ENCODE measurements around the gene PITPNC1. TPM values are rescaled to one million over a fixed set of nuclear protein-coding genes. Genes with fewer than 3 reads are reported as not detected.
"Not testable (repeated sequence)": the region's sequence is repeated elsewhere in the genome, so short reads cannot be mapped to it uniquely, and the experiment has no call there.

PITPNC1 gene
- total RNA-seq, 2 donors from 2014 or later = 73.9 to 81.9 TPM

DNA sequence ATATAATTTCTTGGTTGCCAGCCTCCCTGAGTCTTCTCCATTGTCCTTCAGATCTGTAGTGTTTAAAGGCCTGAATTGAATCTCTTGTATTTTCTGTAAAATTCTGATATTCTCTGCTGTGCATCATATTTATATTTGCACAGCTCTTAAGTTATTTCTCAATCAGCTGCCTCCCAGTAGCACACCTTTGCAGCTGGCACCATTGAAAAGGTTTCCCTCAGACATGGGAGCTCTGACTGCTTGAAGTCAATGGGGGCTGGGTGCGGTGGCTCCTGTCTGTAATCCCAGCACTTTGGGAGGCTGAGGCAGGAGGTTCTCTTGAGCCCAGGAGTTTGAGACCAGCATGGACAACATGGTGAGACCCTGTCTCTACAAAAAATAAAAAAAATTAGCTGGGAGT, 40.4 kb downstream of the PITPNC1 start:
- Mint-ChIP-seq H3K36me3 (no peaks in the 10 kb centered on the region), H3K4me1 (ENCODE audit: low read depth in 2 of 2) (peaks cover 44 to 70% of the 10 kb centered on the region in 2 donors), H3K27ac (peak overlapping the region; percentile 63 to 93), H3K4me3 (no peak overlapping the region), H3K27me3 (no peaks in the 10 kb centered on the region), H3K9me3 (no peaks in the 10 kb centered on the region)
- ATAC-seq (no peak), DNase-seq (ENCODE audit: low spot score) (no peak)

DNA sequence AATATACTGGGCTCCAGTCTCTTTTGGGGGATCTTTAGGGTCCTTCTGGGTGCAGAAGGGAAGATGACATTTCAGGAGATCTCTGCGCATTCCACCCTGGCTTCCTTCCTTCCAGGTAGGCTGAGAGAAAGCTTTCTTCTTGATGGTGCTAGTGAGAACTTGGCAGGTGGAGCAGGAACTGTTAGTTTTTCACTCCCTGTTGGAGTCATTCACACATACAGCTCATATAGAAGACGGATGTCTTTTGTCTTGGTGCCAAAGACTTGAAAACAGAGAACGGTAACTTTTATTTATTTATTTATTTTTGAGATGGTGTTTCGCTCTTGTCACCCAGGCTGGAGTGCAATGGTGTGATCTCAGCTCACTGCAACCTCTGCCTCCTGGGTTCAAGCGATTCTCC, 43.9 kb downstream of the PITPNC1 start:
- Mint-ChIP-seq H3K27ac (peak overlapping the region; percentile 93 to 97), H3K4me1 (ENCODE audit: low read depth in 2 of 2) (peaks cover 64 to 76% of the 10 kb centered on the region in 2 donors), H3K27me3 (no peaks in the 10 kb centered on the region), H3K4me3 (peak overlapping the region; percentile 75), H3K36me3 (no peaks in the 10 kb centered on the region), H3K9me3 (no peaks in the 10 kb centered on the region)
- no peak for ATAC-seq
- DNase-seq (ENCODE audit: low spot score) = no peak

DNA sequence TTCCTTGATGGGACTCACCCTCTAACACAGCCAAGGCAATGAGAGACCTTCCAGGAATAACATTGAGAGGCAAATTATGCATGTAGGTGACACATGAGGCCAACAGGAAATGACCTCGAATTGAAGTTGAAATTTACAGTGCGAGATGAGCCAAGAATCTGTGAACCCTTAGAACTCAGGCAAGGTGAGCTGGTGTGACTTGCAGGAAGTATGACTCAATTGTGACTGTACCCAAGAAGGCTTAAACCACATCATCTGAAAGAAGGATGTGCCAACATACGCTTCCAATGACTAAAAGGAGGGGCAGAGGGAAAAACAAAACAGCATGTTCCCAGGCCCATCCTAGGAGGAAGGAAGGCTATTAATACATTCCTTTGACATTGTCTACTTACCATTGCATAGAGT, 44.8 kb downstream of the PITPNC1 start:
- Mint-ChIP-seq H3K36me3 (no peaks in the 10 kb centered on the region), H3K4me1 (ENCODE audit: low read depth in 2 of 2) (peaks cover 68 to 81% of the 10 kb centered on the region in 2 donors), H3K27ac (peak overlapping the region; percentile 93 to 97), H3K9me3 (peaks cover 3% of the 10 kb centered on the region), H3K27me3 (no peaks in the 10 kb centered on the region), H3K4me3 (peak overlapping the region; percentile 75)
- DNase-seq (ENCODE audit: low spot score) (peak; percentile 85), ATAC-seq (peak; percentile 96)

DNA sequence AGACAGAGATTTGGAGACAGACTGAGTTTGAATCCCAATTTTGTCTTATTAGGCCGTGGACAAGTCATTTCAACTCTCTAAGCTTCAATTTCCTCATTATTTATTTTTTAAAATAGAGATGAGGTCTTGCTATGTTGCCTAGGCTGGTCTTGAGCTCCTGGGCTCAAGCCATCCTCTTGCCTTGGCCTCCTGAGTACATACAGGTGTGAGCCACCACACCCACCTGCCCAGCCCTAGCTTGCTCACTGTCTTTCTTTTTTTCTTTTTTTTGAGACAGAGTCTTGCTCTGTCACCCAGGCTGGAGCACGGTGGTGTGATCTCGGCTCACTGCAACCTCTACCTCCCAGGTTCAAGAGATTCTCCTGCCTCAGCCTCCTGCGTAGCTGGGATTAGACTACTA, 45.2 kb downstream of the PITPNC1 start:
- Mint-ChIP-seq H3K27ac (peak overlapping the region; percentile 93 to 97), H3K4me1 (ENCODE audit: low read depth in 2 of 2) (peaks cover 68 to 81% of the 10 kb centered on the region in 2 donors), H3K4me3 (peak overlapping the region; percentile 75)
- peak in 1 of 2 donors; percentile 48 for ATAC-seq
- not testable (repeated sequence) for DNase-seq (ENCODE audit: low spot score); H3K36me3 Mint-ChIP-seq; H3K9me3 Mint-ChIP-seq; H3K27me3 Mint-ChIP-seq

DNA sequence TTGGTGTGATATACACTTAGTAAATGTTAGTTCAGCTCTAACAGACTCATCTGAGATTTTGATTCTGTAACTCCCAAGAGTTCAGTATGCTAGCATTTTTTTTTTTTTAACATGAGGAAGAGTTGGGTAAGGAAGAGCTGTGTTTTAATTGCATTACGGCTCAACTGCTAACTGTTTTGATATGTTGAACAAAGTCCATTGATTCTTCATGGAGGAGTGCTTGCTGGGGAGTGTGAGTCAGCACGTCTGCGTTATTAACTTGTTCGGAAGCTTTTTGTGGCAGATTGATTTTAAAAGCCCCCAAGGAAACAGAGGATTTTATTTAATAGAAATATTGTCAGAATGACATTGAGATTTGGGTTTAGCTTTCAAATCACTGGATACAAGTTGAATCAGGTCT, 45.8 kb downstream of the PITPNC1 start:
- no peaks in the 10 kb centered on the region for H3K27me3 Mint-ChIP-seq
- H3K27ac Mint-ChIP-seq = peak overlapping the region; percentile 93 to 97
- DNase-seq (ENCODE audit: low spot score) (no peak), ATAC-seq (no peak)
- peaks cover 3% of the 10 kb centered on the region for H3K9me3 Mint-ChIP-seq
- peaks cover 72 to 81% of the 10 kb centered on the region in 2 donors for H3K4me1 Mint-ChIP-seq (ENCODE audit: low read depth in 2 of 2)
- H3K36me3 Mint-ChIP-seq = no peaks in the 10 kb centered on the region
- peak overlapping the region; percentile 67 for H3K4me3 Mint-ChIP-seq

DNA sequence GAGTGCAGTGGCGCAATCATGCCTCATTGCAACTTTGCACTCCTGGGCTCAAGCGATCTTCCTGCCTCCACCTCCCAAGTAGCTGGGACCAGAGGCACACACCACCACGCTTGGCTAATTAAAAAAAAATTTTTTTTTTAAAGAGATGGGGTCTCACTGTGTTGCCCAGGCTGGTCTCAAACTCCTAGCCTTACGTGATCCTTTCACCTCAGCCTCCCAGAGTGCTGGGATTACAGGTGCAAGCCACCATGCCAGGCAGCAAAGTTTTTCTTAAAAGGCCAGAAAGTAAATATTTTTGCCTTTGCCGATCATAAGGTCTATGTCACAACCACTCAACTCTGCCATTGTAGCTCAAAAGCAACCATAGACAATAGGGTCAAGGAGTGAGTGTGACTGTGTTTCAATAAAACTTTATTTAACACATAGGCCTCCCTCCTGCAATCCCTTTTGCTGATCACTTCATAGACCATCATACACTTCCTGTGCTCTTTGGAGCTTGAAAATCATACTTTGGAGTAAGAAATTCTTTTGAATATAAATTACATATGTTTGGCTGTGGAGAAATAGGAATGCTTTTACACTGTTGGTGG, 48.6 kb downstream of the PITPNC1 start:
- DNase-seq (ENCODE audit: low spot score) (no peak), ATAC-seq (no peak)
- Mint-ChIP-seq H3K27me3 (no peaks in the 10 kb centered on the region), H3K9me3 (peaks cover 3% of the 10 kb centered on the region), H3K4me1 (ENCODE audit: low read depth in 2 of 2) (peaks cover 63% of the 10 kb centered on the region in 2 donors), H3K27ac (peak overlapping the region; percentile 93 to 97), H3K36me3 (no peaks in the 10 kb centered on the region), H3K4me3 (peak overlapping the region; percentile 41)

DNA sequence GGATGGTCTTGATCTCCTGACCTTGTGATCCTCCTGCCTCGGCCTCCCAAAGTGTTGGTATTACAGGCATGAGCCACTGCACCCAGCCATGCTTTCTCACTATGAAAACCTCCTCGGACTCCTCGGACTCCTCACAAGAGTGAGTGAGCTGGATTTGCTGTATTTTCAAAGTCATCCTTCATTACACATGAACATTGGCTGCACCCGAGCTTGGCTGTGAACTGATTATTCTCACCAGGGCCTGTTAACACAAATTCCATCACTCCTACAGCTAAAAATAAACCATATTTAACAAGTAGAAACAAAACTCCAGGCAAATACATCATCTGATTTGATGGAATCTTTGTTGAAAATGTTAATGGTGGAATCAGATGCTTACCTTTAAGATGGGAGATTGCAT, 50.3 kb downstream of the PITPNC1 start:
- Mint-ChIP-seq H3K4me1 (ENCODE audit: low read depth in 2 of 2) (peaks cover 60 to 63% of the 10 kb centered on the region in 2 donors), H3K36me3 (no peaks in the 10 kb centered on the region)

DNA sequence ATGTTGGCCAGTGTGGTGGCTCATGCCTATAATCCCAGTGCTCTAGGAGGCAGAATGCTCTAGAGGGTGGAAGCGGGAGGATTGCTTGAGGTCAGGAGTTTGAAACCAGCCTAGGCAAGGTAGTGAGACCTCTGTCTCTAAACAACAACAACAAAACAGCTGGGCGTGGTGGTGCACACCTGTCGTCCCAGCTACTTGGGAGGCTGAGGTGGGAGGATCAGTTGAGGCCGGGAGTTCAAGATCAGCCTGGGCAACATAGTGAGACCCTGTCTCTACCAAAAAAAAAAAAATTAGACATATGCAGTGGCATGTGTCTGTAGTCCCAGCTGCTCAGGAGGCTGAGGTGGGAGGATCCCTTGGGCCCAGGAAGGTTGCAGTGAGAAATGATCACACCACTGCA, 53.4 kb downstream of the PITPNC1 start:
- not testable (repeated sequence) for H3K27me3 Mint-ChIP-seq; H3K36me3 Mint-ChIP-seq; H3K9me3 Mint-ChIP-seq; DNase-seq (ENCODE audit: low spot score); ATAC-seq; H3K4me3 Mint-ChIP-seq
- peak overlapping the region; percentile 33 to 94 for H3K27ac Mint-ChIP-seq
- H3K4me1 Mint-ChIP-seq (ENCODE audit: low read depth in 2 of 2) = peaks cover 55 to 57% of the 10 kb centered on the region in 2 donors

More for the DNA sequence above, 50.3 kb downstream of the PITPNC1 start:
- H3K9me3 Mint-ChIP-seq = peaks cover 3% of the 10 kb centered on the region
- ATAC-seq (no peak), DNase-seq (ENCODE audit: low spot score) (no peak)
- H3K27ac Mint-ChIP-seq = peak overlapping the region in 1 of 2 donors; percentile 80
- H3K27me3 Mint-ChIP-seq = no peaks in the 10 kb centered on the region
- no peak overlapping the region for H3K4me3 Mint-ChIP-seq

DNA sequence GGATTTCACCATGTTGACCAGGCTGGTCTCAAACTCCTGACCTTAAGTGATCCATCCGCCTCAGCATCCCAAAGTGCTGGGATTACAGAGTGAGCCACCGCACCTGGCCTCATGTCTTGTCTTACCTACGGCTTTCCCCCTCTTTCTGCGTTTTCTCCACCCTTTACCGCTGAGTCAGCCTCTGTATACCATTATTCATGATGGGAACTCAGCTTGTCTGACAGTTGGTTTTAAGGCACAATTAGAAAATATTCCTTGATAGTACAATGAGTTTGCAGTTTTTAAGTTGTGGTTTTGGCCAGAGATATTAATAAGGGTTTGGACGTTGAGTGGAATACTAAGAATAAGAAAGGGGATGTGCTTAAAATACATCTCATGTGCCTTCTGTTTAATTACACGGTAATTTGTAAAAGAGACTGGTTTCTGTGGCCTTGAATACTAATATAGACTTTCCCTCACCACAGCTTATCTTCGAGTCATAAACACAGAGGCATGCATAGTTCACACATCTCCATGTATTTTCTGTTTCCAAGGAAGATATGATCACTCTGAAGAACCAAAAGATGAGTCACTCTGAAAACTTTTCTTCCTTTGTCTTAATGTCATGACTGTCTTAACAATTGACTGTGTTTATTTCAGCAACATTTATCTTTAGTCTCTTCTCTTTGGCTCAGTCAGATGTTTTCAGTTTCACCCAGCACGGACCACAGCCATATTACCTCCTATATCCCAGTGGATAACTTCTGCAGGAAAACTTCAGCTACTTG, 54.4 kb downstream of the PITPNC1 start:
- H3K4me1 Mint-ChIP-seq (ENCODE audit: low read depth in 2 of 2) = peaks cover 55 to 57% of the 10 kb centered on the region in 2 donors
- no peaks in the 10 kb centered on the region for H3K36me3 Mint-ChIP-seq
- H3K4me3 Mint-ChIP-seq = peak overlapping the region; percentile 59

DNA sequence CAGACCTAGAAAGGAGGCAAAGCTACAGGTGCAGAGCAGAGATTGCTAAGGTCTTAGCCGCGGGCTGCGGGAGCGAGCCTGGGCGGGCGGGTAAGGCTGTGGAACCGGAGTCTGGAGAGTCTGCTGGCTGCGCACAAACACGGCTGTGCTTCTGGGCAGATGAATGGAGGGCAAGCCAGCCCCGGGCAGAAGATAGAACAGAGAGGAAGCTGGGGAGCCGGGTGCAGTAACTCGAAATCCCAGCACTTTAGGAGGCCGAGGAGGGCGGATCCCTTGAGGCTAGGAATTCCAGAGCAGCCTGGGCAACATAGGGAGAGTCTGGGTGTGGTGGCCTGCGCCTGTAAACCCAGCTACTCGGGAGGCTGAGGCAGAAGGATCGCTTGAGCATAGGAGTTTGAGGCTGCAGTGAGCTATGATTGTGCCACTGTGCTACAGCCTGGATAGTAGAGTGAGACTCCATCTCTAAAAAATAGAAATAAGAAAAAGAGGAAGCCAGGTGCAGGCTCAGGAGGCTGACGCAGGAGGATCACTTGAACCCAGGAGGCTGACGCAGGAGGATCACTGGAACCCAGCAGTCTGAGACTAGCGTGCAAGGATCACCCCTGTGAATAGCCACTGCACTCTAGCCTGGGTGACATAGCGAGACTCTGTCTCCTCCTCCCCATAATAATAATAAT, 56.3 kb downstream of the PITPNC1 start:
- Mint-ChIP-seq H3K9me3 (no peaks in the 10 kb centered on the region), H3K4me3 (peak overlapping the region; percentile 59), H3K4me1 (ENCODE audit: low read depth in 2 of 2) (peaks cover 64 to 71% of the 10 kb centered on the region in 2 donors), H3K36me3 (no peaks in the 10 kb centered on the region), H3K27ac (peak overlapping the region; percentile 84 to 94), H3K27me3 (no peaks in the 10 kb centered on the region)
- no peak for DNase-seq (ENCODE audit: low spot score)
- no peak for ATAC-seq

More for the DNA sequence above, 54.4 kb downstream of the PITPNC1 start:
- ATAC-seq = peak; percentile 26 to 70
- peak overlapping the region; percentile 84 to 94 for H3K27ac Mint-ChIP-seq
- no peaks in the 10 kb centered on the region for H3K27me3 Mint-ChIP-seq
- no peak for DNase-seq (ENCODE audit: low spot score)
- H3K9me3 Mint-ChIP-seq = no peaks in the 10 kb centered on the region

DNA sequence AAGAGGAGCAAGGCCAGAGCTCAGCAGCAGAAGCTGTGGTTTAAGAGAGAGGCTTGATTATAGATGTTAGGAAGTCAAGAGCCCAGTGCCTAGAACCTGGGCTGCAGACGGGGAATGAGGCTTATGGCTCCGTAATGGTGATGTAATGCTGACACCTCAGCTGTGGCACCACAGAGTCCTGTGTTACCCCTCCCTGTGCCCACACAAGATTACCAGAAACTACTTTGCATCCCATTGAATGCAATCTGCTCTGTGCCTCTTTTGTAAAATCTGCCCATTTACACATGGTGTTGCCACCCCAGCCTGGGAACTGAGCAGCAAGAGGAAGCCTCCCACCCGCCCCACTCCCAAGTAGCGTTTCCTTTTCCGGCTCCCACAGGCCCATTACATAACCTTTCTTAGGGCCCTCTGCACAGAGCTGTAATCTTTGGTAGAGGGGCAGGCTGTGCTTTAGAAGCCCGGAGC, 57.0 kb downstream of the PITPNC1 start:
- Mint-ChIP-seq H3K4me1 (ENCODE audit: low read depth in 2 of 2) (peaks cover 67 to 76% of the 10 kb centered on the region in 2 donors), H3K4me3 (peak overlapping the region; percentile 59), H3K36me3 (no peaks in the 10 kb centered on the region), H3K9me3 (no peaks in the 10 kb centered on the region), H3K27me3 (no peaks in the 10 kb centered on the region), H3K27ac (peak overlapping the region; percentile 84 to 94)
- ATAC-seq (peak; percentile 82 to 89), DNase-seq (ENCODE audit: low spot score) (peak; percentile 88)

DNA sequence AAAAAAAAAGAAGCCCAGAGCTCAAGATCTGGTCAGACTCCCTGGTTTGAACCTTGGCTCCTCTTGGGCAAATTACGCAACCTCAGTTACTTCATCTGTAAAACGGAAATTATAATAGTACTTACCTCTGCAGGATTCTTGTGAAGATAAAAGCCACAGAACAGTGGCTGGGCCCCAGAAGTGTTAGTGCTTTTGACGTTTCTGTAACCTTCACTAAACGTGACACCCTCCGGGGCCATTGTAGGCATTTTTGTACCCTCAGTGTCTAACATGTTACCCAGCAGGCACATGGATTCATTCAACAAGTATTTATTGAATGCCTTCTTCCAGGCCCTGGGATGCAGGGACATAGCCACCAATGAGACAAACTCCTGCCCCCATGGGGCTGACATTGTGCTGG, 58.0 kb downstream of the PITPNC1 start:
- no peaks in the 10 kb centered on the region for H3K9me3 Mint-ChIP-seq
- DNase-seq (ENCODE audit: low spot score) = peak; percentile 84
- peak overlapping the region; percentile 84 to 94 for H3K27ac Mint-ChIP-seq
- H3K27me3 Mint-ChIP-seq = no peaks in the 10 kb centered on the region
- peak; percentile 78 for ATAC-seq
- peaks cover 70 to 78% of the 10 kb centered on the region in 2 donors for H3K4me1 Mint-ChIP-seq (ENCODE audit: low read depth in 2 of 2)
- H3K4me3 Mint-ChIP-seq = peak overlapping the region; percentile 78
- H3K36me3 Mint-ChIP-seq = no peaks in the 10 kb centered on the region

DNA sequence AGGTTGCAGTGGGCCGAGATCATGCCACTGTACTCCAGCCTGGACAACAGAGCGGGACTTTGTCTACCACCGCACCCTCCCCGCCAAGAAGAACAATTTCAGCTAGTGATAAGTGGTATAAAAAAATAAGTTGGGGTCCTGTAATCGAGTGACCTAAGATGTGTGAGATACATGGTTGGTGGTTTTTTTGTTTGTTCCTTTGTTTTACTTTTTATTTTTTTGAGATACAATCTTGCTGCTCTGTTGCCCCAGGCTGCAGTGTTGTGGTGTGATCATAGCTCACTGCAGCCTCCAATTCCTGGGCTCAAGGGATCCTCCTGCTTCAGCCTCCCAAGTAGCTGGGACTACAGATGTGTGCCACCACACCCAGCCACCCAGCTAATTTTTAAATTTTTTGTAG, 58.7 kb downstream of the PITPNC1 start:
- peaks cover 67 to 78% of the 10 kb centered on the region in 2 donors for H3K4me1 Mint-ChIP-seq (ENCODE audit: low read depth in 2 of 2)
- H3K9me3 Mint-ChIP-seq = no peaks in the 10 kb centered on the region
- no peaks in the 10 kb centered on the region for H3K36me3 Mint-ChIP-seq
- peak overlapping the region; percentile 32 for H3K4me3 Mint-ChIP-seq
- H3K27me3 Mint-ChIP-seq = no peaks in the 10 kb centered on the region
- peak overlapping the region; percentile 84 to 94 for H3K27ac Mint-ChIP-seq
- DNase-seq (ENCODE audit: low spot score) (no peak), ATAC-seq (no peak)

DNA sequence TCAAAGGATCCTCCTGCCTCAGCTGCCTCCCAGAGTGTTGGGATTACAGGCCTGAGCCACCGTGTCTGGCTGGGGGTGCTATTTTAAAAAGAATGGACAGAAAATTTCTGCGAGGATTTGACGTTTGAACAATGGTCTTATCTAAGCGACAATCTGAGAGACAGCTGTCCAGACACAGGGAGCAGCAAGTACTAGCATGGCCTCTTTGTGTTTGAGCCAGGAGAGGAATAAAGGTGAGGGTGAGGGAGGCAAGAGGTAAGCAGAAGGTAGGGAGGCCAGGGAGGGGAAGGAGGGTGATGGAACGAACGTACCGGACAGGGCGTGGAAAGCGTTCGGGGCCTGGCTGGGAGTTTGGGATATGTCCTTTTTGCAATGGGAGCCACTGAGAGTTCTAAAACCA, 59.2 kb downstream of the PITPNC1 start:
- peaks cover 67 to 80% of the 10 kb centered on the region in 2 donors for H3K4me1 Mint-ChIP-seq (ENCODE audit: low read depth in 2 of 2)
- H3K4me3 Mint-ChIP-seq = peak overlapping the region; percentile 32
- no peaks in the 10 kb centered on the region for H3K27me3 Mint-ChIP-seq
- peak overlapping the region; percentile 84 to 94 for H3K27ac Mint-ChIP-seq
- H3K9me3 Mint-ChIP-seq = no peaks in the 10 kb centered on the region
- DNase-seq (ENCODE audit: low spot score) = no peak
- no peaks in the 10 kb centered on the region for H3K36me3 Mint-ChIP-seq
- ATAC-seq = no peak
